T-helper 1 cell treated with Interleukin-12 subunit alpha and Interleukin-12 subunit beta and Interleukin-4 antibody, amounts not matched to agents 30 ng/mL and 1 ng/mL, for 36 hours (primary cell): ENCODE results near the gene COL11A1. TPM values are rescaled to one million over a fixed set of nuclear protein-coding genes. Genes with fewer than 3 reads are reported as not detected.
"Not testable (repeated sequence)": the region's sequence is repeated elsewhere in the genome, so short reads cannot be mapped to it uniquely, and the experiment has no call there.

Source experiments
- intact Hi-C: fragments of 100-400 bp; cut with micrococcal nuclease; formaldehyde crosslinking; loops from one replicate; pipeline ENCODE4 v1.15.1; 2024
- total RNA-seq: library from RNA; stranded (reverse); gene quantifications from 2 replicates; pipeline ENCODE4 v1.2.3, GENCODE V29; 2022

The COL11A1 gene
- total RNA-seq, 1 donor from 2014 or later, result not detected

- intact Hi-C loops, result no loop called here
Measured at GRCh38 chr1:103084181-103084580, 24.1 kb downstream of the COL11A1 start.

DNA sequence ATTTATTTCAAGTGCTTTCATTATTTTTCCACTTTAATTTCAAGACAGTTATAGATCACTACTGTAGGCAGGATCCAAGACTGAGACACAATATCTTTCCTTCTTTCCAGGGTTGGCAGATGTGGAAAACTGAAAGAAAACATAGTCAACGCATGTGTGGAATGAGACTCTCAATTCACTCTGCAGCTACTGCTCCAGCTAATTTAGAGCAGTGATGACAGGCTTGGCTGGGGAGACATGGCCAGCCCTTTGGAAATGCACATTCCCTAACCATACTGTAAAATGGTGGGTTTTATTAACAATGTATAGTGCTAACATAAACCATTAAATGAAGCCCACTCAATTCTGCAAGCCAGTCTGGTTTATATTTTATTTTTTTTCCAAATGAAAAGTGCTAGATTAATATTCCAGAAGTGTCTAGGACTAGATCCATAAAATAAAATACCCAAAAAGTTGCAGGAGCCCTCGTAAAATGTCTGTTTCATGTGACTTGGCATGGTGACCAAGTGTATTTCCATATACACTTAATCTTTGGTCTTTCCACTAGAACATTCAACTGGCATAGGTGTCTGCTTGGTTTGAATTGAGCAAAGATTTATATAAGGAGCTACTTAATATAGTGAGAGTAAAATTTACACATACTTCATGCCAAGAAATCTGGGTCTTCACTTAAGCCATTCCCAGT, 32.9 kb downstream of the COL11A1 start:
- intact Hi-C loops, result no loop called here

DNA sequence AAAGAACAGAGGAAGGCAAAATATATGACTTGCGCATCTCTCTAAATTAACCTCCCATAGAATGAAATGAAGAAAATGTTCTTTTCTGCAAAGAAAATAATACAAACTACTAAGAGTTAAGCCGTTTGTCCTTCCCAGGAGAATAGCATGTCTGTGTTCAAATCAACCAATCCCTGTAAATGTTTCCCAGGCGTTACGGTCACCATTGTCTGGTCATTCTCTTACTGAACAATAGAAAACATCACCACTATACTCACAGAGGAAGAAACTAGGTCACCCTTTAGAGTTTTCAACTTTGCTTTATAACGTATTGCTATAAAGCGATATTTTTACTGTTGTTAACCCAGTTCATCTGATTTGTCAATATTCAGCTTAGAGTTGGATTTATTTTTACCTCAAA, 34.1 kb downstream of the COL11A1 start:
- intact Hi-C loops, result no loop called here

- intact Hi-C loops, result no loop called here
Measured at GRCh38 chr1:103069201-103069600, 39.1 kb downstream of the COL11A1 start.

GRCh38 chr1:103063921-103064320, 44.4 kb downstream of the COL11A1 start:
- intact Hi-C loops, result no loop called here

GRCh38 chr1:103058391-103058790, 49.9 kb downstream of the COL11A1 start:
- intact Hi-C loops, result no loop called here

- intact Hi-C loops, result no loop called here
Measured at GRCh38 chr1:103056423-103056822, 51.9 kb downstream of the COL11A1 start.

DNA sequence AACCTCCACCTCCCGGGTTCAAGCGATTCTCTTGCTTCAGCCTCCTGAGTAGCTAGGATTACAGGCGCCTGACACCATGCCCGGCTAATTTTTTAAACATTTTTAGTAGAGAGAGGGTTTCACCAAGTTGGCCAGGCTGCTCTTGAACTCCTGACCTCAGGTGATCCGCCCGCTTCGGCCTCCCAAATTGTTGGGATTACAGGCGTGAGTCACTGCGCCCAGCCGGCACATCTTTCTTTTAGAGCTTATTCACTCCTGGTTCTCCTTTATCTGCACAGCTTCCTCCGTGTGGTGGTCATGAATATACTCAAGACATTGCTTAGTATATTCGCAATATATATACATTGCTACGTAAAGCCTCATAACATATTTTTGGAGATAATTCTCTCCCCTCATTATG, 80.2 kb downstream of the COL11A1 start:
- intact Hi-C loops, result not testable (repeated sequence)

DNA sequence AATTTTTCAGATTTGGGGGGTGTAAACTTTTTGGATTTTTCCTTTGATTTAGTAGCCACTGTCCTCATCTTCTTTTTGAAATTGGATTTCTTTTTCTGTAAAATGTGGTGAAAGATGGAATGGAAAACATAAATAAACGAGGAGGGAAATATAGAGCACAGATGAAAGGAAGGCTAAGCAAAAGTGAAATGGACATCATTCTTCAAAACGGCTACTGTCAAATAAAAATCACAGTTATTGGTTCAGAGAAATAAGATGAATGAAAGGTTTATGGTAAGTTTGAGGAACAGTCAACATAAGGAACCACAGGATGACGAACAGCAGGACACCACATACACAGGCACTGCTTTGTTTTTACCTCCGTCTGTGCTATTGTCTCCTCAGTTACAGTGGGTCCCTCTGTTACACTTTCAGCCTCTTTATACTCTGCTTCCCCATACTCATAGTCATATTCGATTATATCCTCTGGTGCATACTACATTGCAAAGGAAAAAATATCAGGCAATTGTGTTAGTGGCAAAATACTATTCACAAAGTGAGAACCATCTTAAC, 82.4 kb downstream of the COL11A1 start:
- intact Hi-C loops, result no loop called here

GRCh38 chr1:103024051-103024450, 84.3 kb downstream of the COL11A1 start:
- intact Hi-C loops, result no loop called here

- intact Hi-C loops, result no loop called here
Measured at GRCh38 chr1:103002005-103002404, 106.3 kb downstream of the COL11A1 start.

DNA sequence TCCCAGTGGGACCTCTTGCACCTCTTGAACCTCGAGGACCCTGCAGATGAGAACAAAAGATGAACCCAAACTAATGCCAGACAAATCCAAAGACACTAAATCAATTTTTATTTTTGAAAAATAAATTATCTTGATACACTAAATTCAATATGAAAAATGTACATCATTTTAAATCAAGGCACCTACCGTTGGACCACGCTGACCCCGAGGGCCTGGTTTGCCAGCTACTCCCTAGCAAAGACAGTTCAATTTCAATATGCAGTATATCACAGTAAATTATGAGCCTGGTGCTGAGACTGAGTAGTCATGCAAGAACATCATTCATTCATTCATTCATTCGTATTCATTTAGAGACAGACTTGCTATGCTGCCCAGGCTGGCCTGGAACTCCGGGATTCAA, 129.4 kb downstream of the COL11A1 start:
- intact Hi-C loops, result no loop called here

- intact Hi-C loops, result no loop called here
Measured at GRCh38 chr1:102977292-102977691, 131.0 kb downstream of the COL11A1 start.

DNA sequence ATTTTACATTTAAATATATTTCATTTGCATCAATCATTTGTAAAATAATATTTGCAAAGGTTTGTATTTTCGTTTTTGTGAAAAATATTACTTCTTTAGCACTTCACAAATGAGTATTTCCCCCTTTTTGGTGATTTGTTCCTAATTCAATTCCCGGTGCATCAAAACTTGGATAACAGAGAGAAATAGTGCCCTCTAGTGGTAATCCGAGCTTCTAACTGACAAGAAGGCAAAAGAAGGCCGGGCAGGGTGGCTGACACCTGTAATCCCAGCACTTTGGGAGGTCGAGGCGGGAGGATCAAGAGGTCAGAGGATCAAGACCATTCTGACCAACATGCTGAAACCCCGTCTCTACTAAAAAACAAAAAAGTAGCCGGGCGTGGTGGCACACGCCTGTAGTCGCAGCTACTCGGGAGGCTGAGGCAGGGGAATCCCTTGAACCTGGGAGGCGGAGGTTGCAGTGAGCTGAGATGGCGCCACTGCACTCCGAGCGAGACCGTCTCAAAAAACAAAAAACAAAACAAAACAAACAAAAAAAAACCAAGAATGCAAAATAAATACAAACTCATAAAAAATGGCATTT, 137.7 kb downstream of the COL11A1 start:
- intact Hi-C loops, result loop anchor here (2.0 kb wide), 1 partner anchor 1450 kb away; no protein-coding TSS in a partner anchor

DNA sequence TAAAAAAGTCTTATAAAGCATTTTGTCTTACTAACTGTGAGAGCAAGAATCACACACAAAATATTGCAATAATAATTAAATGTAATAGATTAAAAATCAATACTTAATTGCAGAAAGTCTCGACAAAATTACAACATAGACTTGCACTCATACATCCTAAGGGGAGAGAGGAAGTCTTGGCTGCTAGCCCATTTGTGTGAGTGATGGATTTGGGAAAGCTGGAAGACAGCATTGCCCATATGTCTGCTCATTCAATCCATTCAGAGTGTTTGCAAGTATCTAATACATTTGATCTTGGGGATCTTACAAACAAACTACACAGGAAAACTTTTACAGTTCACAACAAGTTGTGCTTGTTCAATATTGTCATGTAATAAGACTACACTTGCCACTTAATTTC, 140.5 kb downstream of the COL11A1 start:
- intact Hi-C loops, result no loop called here

GRCh38 chr1:102961549-102961948, 146.8 kb downstream of the COL11A1 start:
- intact Hi-C loops, result no loop called here

DNA sequence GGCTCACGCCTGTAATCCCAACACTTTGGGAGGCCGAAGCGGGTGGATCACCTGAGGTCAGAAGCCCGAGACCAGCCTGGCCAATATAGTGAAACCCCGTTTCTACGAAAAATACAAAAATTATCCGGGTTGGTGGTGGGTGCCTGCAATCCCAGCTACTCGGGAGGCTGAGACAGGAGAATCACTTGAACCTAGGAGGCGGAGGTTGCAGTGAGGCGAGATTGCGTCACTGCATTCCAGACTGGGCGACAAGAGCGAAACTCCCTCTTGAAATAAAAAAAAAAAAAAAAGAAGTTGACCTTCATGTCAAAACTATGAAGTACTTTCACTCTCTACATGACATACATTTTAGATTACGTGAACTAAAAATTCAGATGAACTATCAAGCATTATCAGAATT, 153.7 kb downstream of the COL11A1 start:
- intact Hi-C loops, result no loop called here

GRCh38 chr1:102952400-102952799, 155.9 kb downstream of the COL11A1 start:
- intact Hi-C loops, result no loop called here

- intact Hi-C loops, result no loop called here
Measured at GRCh38 chr1:102942324-102942723, 166.0 kb downstream of the COL11A1 start.

DNA sequence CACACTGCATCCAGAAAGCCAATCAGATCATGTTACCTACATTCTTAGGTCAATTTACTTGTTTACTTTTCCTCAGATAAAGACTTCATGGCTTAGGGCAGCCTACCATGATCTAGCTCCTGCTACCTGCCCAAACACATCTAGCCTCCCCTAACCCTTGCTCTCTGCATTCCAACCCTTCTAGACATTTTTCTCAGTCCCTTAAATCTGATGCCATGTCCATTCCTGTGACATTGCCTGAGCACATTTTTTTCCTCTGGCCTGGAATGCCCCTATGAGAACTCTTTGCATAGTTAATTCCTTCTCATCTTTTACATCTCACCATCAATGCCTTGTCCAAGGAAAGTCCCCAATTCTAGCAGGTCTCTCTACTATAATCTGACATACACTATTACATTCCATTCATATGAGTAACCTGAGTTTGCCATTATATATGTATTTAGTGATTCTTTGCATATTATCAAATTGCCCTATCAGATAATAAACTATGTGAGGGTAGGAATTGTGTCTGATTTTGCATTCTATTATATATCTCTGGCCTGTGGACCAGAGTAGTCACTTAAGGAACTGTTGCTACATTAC, 166.9 kb downstream of the COL11A1 start:
- intact Hi-C loops, result no loop called here

- intact Hi-C loops, result no loop called here
Measured at GRCh38 chr1:102937401-102937800, 170.9 kb downstream of the COL11A1 start.

GRCh38 chr1:102933362-102933761, 175.0 kb downstream of the COL11A1 start:
- intact Hi-C loops, result not testable (repeated sequence)

DNA sequence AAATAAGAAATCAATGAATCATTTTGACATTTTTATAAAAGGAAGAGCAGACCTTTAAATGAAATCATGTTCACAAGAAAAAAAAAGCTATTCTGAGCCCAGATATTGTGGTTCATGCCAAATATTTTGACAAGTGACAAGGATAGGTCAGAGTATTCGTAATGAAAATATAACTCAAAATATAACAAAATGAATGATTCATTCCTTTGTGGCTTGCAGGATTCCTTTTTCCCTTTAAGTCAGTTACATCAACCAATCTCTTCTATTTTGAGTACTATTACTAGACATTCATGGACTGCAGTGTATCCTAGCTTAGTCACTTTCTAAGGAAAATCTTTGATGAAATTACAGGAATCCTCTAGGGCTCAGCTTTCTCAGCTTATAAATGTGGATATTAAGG, 188.7 kb downstream of the COL11A1 start:
- intact Hi-C loops, result no loop called here
